GM18502 (cell line): Measurements from ENCODE around the gene VEPH1.

ENCODE experiments used
- ATAC-seq: cut with Tn5 transposase; IDR thresholded peaks from one replicate; pipeline ENCODE4 v1.9.1; 2021; ENCODE audit warnings: mild to moderate bottlenecking; ENCODE audit not compliant: unreplicated experiment, poor library complexity

The VEPH1 gene

GRCh38 chr3:157318639-157319288, 184.5 kb downstream of the VEPH1 start:
- ATAC-seq = no peak

GRCh38 chr3:157317895-157318294, 185.3 kb downstream of the VEPH1 start:
- ATAC-seq = no peak

- ATAC-seq = no peak
Observed at GRCh38 chr3:157313186-157313585, 190.0 kb downstream of the VEPH1 start.

- ATAC-seq = no peak
Observed at GRCh38 chr3:157312376-157312745, 190.9 kb downstream of the VEPH1 start.

GRCh38 chr3:157311633-157312375, 191.4 kb downstream of the VEPH1 start:
- ATAC-seq = no peak

GRCh38 chr3:157310329-157311052, 192.7 kb downstream of the VEPH1 start:
- ATAC-seq = peak; percentile 60

- ATAC-seq = no peak
Observed at GRCh38 chr3:157306502-157306901, 196.7 kb downstream of the VEPH1 start.

GRCh38 chr3:157305392-157305791, 197.8 kb downstream of the VEPH1 start:
- no peak for ATAC-seq

- no peak for ATAC-seq
Observed at GRCh38 chr3:157301755-157302154, 201.5 kb downstream of the VEPH1 start.

- no peak for ATAC-seq
Observed at GRCh38 chr3:157300981-157301663, 202.1 kb downstream of the VEPH1 start.

- ATAC-seq = no peak
Observed at GRCh38 chr3:157300094-157300493, 203.1 kb downstream of the VEPH1 start.

- ATAC-seq = no peak
Observed at GRCh38 chr3:157297328-157297915, 205.8 kb downstream of the VEPH1 start.

- ATAC-seq = no peak
Observed at GRCh38 chr3:157294953-157295352, 208.3 kb downstream of the VEPH1 start.

GRCh38 chr3:157294491-157294890, 208.7 kb downstream of the VEPH1 start:
- no peak for ATAC-seq

GRCh38 chr3:157290766-157291165, 212.4 kb downstream of the VEPH1 start:
- ATAC-seq = no peak

- no peak for ATAC-seq
Observed at GRCh38 chr3:157285966-157286365, 217.2 kb downstream of the VEPH1 start.

- ATAC-seq = no peak
Observed at GRCh38 chr3:157285141-157285540, 218.1 kb downstream of the VEPH1 start.

GRCh38 chr3:157284688-157285087, 218.5 kb downstream of the VEPH1 start:
- no peak for ATAC-seq

- ATAC-seq = no peak
Observed at GRCh38 chr3:157282261-157283191, 220.7 kb downstream of the VEPH1 start.
